Measurements from ENCODE around the gene RGS7. TPM values are rescaled to one million over a fixed set of nuclear protein-coding genes. Genes with fewer than 3 reads are reported as not detected.

Gene RGS7
- total and polyA plus RNA-seq, 2 of the 4 experiments (the other 2 are of a cell fraction), result 0.58 to 0.72 TPM

DNA sequence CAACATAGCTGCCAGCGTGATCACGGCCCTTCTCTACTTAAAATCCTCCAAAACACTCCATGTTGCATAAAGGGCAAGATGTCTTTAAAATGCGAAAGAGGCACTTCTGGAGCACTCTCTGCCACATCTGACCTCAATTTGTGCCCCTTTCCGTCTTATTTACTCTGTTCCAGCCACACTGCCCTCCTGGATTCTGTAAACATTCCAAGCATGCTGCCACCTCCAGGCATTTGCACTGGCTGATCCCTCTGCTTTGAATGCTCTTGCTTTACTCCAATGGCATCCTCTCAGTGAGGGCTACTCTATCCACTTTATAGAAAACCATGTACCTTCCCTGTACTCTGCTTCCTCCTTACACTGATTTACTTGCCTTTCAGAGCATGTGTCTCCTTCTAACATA is 5.3 kb upstream of the RGS7 start:
- TF ChIP-seq SMC3 (IDR thresholded peaks at IDR 0.05; ENCODE audit: low read depth, low read length), result no peak
- no peak for TF ChIP-seq MAZ (IDR thresholded peaks at IDR 0.05; ENCODE audit: borderline replicate concordance, low read depth, low read length)
- no peak for TF ChIP-seq MAFK (IDR thresholded peaks at IDR 0.05; ENCODE audit: low read depth, low read length)
- no peak for TF ChIP-seq RFX5 (IDR thresholded peaks at IDR 0.05; ENCODE audit: low read depth, low read length)
- TF ChIP-seq CHD1 (IDR thresholded peaks at IDR 0.05; ENCODE audit: low read depth, low read length), result no peak
- TF ChIP-seq, protein P1, sequence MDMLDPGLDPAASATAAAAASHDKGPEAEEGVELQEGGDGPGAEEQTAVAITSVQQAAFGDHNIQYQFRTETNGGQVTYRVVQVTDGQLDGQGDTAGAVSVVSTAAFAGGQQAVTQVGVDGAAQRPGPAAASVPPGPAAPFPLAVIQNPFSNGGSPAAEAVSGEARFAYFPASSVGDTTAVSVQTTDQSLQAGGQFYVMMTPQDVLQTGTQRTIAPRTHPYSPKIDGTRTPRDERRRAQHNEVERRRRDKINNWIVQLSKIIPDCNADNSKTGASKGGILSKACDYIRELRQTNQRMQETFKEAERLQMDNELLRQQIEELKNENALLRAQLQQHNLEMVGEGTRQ (IDR thresholded peaks at IDR 0.05; ENCODE audit: low read depth, low read length), result no peak
- no peak for TF ChIP-seq FOS (IDR thresholded peaks at IDR 0.05; ENCODE audit: low read depth, low read length)
- TF ChIP-seq, protein P2, sequence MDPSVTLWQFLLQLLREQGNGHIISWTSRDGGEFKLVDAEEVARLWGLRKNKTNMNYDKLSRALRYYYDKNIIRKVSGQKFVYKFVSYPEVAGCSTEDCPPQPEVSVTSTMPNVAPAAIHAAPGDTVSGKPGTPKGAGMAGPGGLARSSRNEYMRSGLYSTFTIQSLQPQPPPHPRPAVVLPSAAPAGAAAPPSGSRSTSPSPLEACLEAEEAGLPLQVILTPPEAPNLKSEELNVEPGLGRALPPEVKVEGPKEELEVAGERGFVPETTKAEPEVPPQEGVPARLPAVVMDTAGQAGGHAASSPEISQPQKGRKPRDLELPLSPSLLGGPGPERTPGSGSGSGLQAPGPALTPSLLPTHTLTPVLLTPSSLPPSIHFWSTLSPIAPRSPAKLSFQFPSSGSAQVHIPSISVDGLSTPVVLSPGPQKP (IDR thresholded peaks at IDR 0.05; ENCODE audit: borderline replicate concordance, low read depth, low read length), result no peak
- no peak overlapping the region for H2AFZ ChIP-seq (replicated peaks; ENCODE audit: low read length, poor library complexity)
- H2BK20ac ChIP-seq (ENCODE audit: low read depth, low read length), result no peak overlapping the region
- H3K4me2 ChIP-seq (ENCODE audit: low read depth, low read length), result no peak overlapping the region
- H3K9me3 ChIP-seq (ENCODE audit: control insufficient read depth, insufficient read depth, low read length), result no peaks in the 10 kb centered on the region
- in situ Hi-C loops (cut with MboI; ENCODE audit: low sequenced_read_pairs), result no loop called here
- BruUV-seq (replicated peaks), result no TSS peak
- H3K4ac ChIP-seq (ENCODE audit: low read depth, low read length), result no peak overlapping the region
- H3K36me3 ChIP-seq (ENCODE audit: control insufficient read depth, insufficient read depth, low read length), result no peaks in the 10 kb centered on the region
- DNase-seq, result no peak
- ChIA-PET CTCF (no interaction called here), POLR2A (ENCODE audit: unreplicated experiment) (no interaction called here)
- 39% methylated on average over 4 of the region's 4 CpGs; no CpG with 5 or more reads in 1 of the 2 experiments for WGBS, 2 experiments (ENCODE audit: extremely low coverage in 2 of 2, insufficient read length in 1 of 2)
- no peak overlapping the region for H2BK15ac ChIP-seq (ENCODE audit: low read depth, low read length)
- no peak overlapping the region for H4K8ac ChIP-seq (ENCODE audit: low read depth in 2 of 2, low read length in 2 of 2)
- peaks cover 10% of the 10 kb centered on the region for H3K27me3 ChIP-seq (ENCODE audit: control insufficient read depth, insufficient read depth, low read length)
- no peak overlapping the region for H3K4me3 ChIP-seq (ENCODE audit: insufficient read depth, low read depth, low read length)
- no peak overlapping the region for H3K23ac ChIP-seq (ENCODE audit: low read depth, low read length)
- no peaks in the 10 kb centered on the region for H3K9me1 ChIP-seq (ENCODE audit: insufficient read depth, low read length)
- dilution Hi-C loops (cut with HindIII; ENCODE audit: low sequenced_read_pairs, unreplicated experiment), result no loop called here
- ATAC-seq (ENCODE audit: low read depth), result no peak
- H3K14ac ChIP-seq (replicated peaks; ENCODE audit: low read depth, low read length), result no peak overlapping the region
- no peaks in the 10 kb centered on the region for H3K4me1 ChIP-seq (ENCODE audit: control insufficient read depth, insufficient read depth, low read length)
- H2AK5ac ChIP-seq (ENCODE audit: low read depth, low read length), result no peak overlapping the region
- no peaks in the 10 kb centered on the region for H3K79me1 ChIP-seq (ENCODE audit: low read depth in 1 of 2, low read length in 2 of 2)
- no peak overlapping the region for H2BK5ac ChIP-seq (ENCODE audit: low read depth, low read length, poor library complexity, severe bottlenecking)
- H2AK9ac ChIP-seq (replicated peaks; ENCODE audit: low read depth, low read length, poor library complexity), result no peak overlapping the region
- H3K56ac ChIP-seq (ENCODE audit: extremely low read depth, insufficient read depth, low read length), result no peak overlapping the region
- intact Hi-C loops (cut with micrococcal nuclease), result no loop called here
- no peak overlapping the region for H3K9ac ChIP-seq (ENCODE audit: low read depth, low read length)
- no peak overlapping the region for H2BK120ac ChIP-seq (ENCODE audit: low read depth, low read length)
- H4K20me1 ChIP-seq (ENCODE audit: insufficient read depth, low read length), result no peaks in the 10 kb centered on the region
- no peak overlapping the region for H3K27ac ChIP-seq (ENCODE audit: insufficient read depth, low read length)
- H4K91ac ChIP-seq (ENCODE audit: insufficient read depth, low read depth, low read length), result no peak overlapping the region
- no peak overlapping the region for H4K5ac ChIP-seq (ENCODE audit: low read depth, low read length)
- H3K18ac ChIP-seq (ENCODE audit: low read depth, low read length), result no peak overlapping the region

Measured in IMR-90 (cell line).